H4 (cell line): ENCODE data around the gene S100A11. TPM values are rescaled to one million over a fixed set of nuclear protein-coding genes. Genes with fewer than 3 reads are reported as not detected.

Experiments used
- DNase-seq: peaks from one replicate; pipeline ENCODE4 v3.0.0-alpha.2; 2015; ENCODE audit warnings: low spot score
- total RNA-seq: library from RNA; depleted of rRNA; stranded (reverse); fragments of >200 nt; shearing (Covaris generic); gene quantifications from 2 replicates; pipeline ENCODE4 v1.2.3, GENCODE V29; 2014

Gene S100A11
- total RNA-seq, 1 experiment from 2014 or later: 488 TPM

- no peak for DNase-seq
Measured at GRCh38 chr1:152039461-152039860, 2.7 kb upstream of the S100A11 start.

GRCh38 chr1:152038871-152039270 lies 2.1 kb upstream of the S100A11 start:
- no peak for DNase-seq

- DNase-seq: peak; percentile 28
Measured at GRCh38 chr1:152035539-152036266, 1.1 kb downstream of the S100A11 start.

GRCh38 chr1:152034654-152035538 lies 1.9 kb downstream of the S100A11 start:
- peak; percentile 83 for DNase-seq

- DNase-seq: no peak
Measured at GRCh38 chr1:152034324-152034653, 2.5 kb downstream of the S100A11 start.

GRCh38 chr1:152029929-152030211 lies 6.9 kb downstream of the S100A11 start:
- no peak for DNase-seq

GRCh38 chr1:152029144-152029928 lies 7.5 kb downstream of the S100A11 start:
- no peak for DNase-seq

- DNase-seq: no peak
Measured at GRCh38 chr1:152026895-152027294, 9.9 kb downstream of the S100A11 start.

GRCh38 chr1:152024223-152024622 lies 12.6 kb downstream of the S100A11 start:
- no peak for DNase-seq

GRCh38 chr1:152023221-152023620 lies 13.6 kb downstream of the S100A11 start:
- no peak for DNase-seq

GRCh38 chr1:152022474-152022873 lies 14.3 kb downstream of the S100A11 start:
- DNase-seq: no peak

GRCh38 chr1:152021569-152021968 lies 15.2 kb downstream of the S100A11 start:
- no peak for DNase-seq

- no peak for DNase-seq
Measured at GRCh38 chr1:152020849-152021248, 16.0 kb downstream of the S100A11 start.

- no peak for DNase-seq
Measured at GRCh38 chr1:152018537-152018936, 18.3 kb downstream of the S100A11 start.

- DNase-seq: no peak
Measured at GRCh38 chr1:152015766-152016165, 21.0 kb downstream of the S100A11 start.

- DNase-seq: no peak
Measured at GRCh38 chr1:152014943-152015342, 21.9 kb downstream of the S100A11 start.

- peak; percentile 61 for DNase-seq
Measured at GRCh38 chr1:152013664-152014237, 23.1 kb downstream of the S100A11 start.

- DNase-seq: no peak
Measured at GRCh38 chr1:152009691-152010090, 27.1 kb downstream of the S100A11 start.

- DNase-seq: no peak
Measured at GRCh38 chr1:152007047-152007446, 29.8 kb downstream of the S100A11 start.

GRCh38 chr1:152005360-152005912 lies 31.4 kb downstream of the S100A11 start:
- DNase-seq: no peak

GRCh38 chr1:152003846-152004442 lies 32.9 kb downstream of the S100A11 start:
- DNase-seq: no peak
